DND-41 (cell line): Measurements from ENCODE around the gene CALHM6.

ENCODE experiments used
- CTCF ChIP-seq: IDR thresholded peaks from 2 replicates; pipeline ENCODE4 v1.5.1; 2012; ENCODE audit warnings: borderline replicate concordance, low read length, moderate library complexity, mild to moderate bottlenecking; ENCODE audit not compliant: poor library complexity, severe bottlenecking; ENCODE audit errors: extremely low read depth
- EZH2 ChIP-seq: IDR thresholded peaks from 3 replicates; pipeline ENCODE4 v1.6.1; 2012; ENCODE audit warnings: borderline replicate concordance, low read depth, mild to moderate bottlenecking, moderate library complexity, low read length, inconsistent platforms; ENCODE audit not compliant: severe bottlenecking

- TF ChIP-seq CTCF (no peak), EZH2 (no peak)
Observed at GRCh38 chr6:116417661-116418060, 43.5 kb upstream of the CALHM6 start.
